GM12801 (cell line): Measurements from ENCODE around the gene PTPRE.

Source experiments
- TF ChIP-seq, protein P1 (sequence below): IDR thresholded peaks from one replicate; pipeline ENCODE4 v1.5.1; 2011; ENCODE audit warnings: control low read depth; ENCODE audit not compliant: insufficient read length; ENCODE audit errors: extremely low read depth

PTPRE gene

GRCh38 chr10:128083191-128083895, 176.4 kb downstream of the PTPRE start:
- TF ChIP-seq, protein P1, sequence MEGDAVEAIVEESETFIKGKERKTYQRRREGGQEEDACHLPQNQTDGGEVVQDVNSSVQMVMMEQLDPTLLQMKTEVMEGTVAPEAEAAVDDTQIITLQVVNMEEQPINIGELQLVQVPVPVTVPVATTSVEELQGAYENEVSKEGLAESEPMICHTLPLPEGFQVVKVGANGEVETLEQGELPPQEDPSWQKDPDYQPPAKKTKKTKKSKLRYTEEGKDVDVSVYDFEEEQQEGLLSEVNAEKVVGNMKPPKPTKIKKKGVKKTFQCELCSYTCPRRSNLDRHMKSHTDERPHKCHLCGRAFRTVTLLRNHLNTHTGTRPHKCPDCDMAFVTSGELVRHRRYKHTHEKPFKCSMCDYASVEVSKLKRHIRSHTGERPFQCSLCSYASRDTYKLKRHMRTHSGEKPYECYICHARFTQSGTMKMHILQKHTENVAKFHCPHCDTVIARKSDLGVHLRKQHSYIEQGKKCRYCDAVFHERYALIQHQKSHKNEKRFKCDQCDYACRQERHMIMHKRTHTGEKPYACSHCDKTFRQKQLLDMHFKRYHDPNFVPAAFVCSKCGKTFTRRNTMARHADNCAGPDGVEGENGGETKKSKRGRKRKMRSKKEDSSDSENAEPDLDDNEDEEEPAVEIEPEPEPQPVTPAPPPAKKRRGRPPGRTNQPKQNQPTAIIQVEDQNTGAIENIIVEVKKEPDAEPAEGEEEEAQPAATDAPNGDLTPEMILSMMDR, result no peak

- TF ChIP-seq, protein P1, result no peak
These were observed 177.5 kb downstream of the PTPRE start for GRCh38 chr10:128084364-128084763.

DNA sequence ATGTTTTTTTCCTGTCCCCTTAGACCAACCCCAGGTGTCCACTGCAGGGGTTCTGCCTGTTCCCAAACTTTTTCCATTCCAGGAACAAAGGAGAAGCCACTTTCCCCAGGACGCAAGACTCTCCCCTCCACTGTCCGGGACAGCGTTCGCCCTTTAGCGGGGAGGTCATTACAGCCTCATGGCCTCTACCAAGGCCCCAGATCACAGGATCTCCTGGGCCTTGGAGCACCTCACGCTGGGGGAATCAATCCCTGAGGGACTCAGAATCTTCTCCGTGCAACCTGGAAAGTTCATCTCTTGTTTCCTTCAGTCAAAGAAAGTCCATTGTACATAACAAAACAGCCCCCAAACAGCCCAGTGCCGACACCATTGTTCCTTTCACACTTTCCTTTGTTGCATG, 178.1 kb downstream of the PTPRE start:
- TF ChIP-seq, protein P1, result no peak

GRCh38 chr10:128086003-128086863, 179.3 kb downstream of the PTPRE start:
- TF ChIP-seq, protein P1, result no peak

GRCh38 chr10:128087146-128087883, 180.4 kb downstream of the PTPRE start:
- TF ChIP-seq, protein P1, result no peak

DNA sequence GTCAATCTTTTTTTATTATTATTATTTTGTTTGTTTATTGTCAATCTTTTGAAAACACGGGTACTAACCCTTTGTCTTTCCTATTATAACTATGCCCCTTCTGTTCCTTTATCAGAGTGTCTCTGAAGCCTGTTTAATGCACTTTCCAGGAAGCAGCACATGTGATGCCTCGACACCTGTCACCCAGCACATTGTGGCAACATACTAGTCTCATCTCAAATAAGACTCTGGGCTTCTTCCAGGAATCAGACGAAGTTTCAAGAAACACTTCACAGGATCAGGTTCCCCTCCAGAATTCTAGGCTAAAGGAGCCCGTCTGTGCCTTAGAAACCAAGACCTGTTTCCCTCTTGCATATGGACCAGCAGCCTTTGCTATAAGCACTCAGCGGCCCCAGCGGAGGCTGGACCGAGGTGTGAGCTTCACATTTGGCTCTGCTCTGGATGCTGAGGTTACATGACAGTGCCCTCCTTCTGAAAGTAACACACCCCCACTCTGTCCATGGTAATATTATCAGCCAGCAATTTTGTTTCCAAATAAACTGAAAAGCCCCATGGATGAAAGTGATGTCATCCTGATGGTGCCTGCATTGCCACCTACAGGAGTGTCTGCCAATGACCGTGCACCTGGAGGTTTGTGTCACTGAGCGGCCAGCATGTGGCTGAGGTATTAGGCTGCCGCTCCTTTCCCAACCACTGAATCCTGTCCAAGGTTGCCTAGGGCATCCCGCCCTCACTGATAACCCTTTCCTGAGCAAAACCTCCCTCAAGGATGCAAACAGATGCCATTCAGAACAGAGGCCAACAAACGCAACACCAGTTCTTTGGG, 181.2 kb downstream of the PTPRE start:
- TF ChIP-seq, protein P1, result no peak
